GM18511 (cell line): ENCODE measurements around the gene PNKD.
"Not testable (repeated sequence)": the region's sequence is repeated elsewhere in the genome, so short reads cannot be mapped to it uniquely, and the experiment has no call there.

Experiments
- ATAC-seq: cut with Tn5 transposase; IDR thresholded peaks from one replicate; pipeline ENCODE4 v1.9.1; 2021; ENCODE audit warnings: mild to moderate bottlenecking, moderate library complexity; ENCODE audit not compliant: unreplicated experiment

The PNKD gene

GRCh38 chr2:218272531-218273212, 2.4 kb downstream of the PNKD start:
- ATAC-seq, result peak; percentile 28

- ATAC-seq, result not testable (repeated sequence)
These were observed 3.0 kb downstream of the PNKD start for GRCh38 chr2:218273214-218273907.

GRCh38 chr2:218273908-218274249, 3.6 kb downstream of the PNKD start:
- no peak for ATAC-seq

- ATAC-seq, result no peak
These were observed 4.3 kb downstream of the PNKD start for GRCh38 chr2:218274586-218274985.

- no peak for ATAC-seq
These were observed 5.2 kb downstream of the PNKD start for GRCh38 chr2:218275371-218276072.

- ATAC-seq, result no peak
These were observed 6.9 kb downstream of the PNKD start for GRCh38 chr2:218276986-218277755.

GRCh38 chr2:218277921-218278320, 7.6 kb downstream of the PNKD start:
- no peak for ATAC-seq

GRCh38 chr2:218278531-218279360, 8.4 kb downstream of the PNKD start:
- no peak for ATAC-seq

- ATAC-seq, result no peak
These were observed 10.0 kb downstream of the PNKD start for GRCh38 chr2:218280260-218280870.

- ATAC-seq, result no peak
These were observed 11.1 kb downstream of the PNKD start for GRCh38 chr2:218281449-218281848.

GRCh38 chr2:218282173-218282991, 12.1 kb downstream of the PNKD start:
- no peak for ATAC-seq

- peak; percentile 44 for ATAC-seq
These were observed 13.9 kb downstream of the PNKD start for GRCh38 chr2:218284106-218284811.

- ATAC-seq, result no peak
These were observed 15.3 kb downstream of the PNKD start for GRCh38 chr2:218285604-218286003.

- ATAC-seq, result peak; percentile 69
These were observed 16.5 kb downstream of the PNKD start for GRCh38 chr2:218286570-218287459.

GRCh38 chr2:218289639-218290315, 19.5 kb downstream of the PNKD start:
- no peak for ATAC-seq

GRCh38 chr2:218290316-218291261, 20.3 kb downstream of the PNKD start:
- peak; percentile 60 for ATAC-seq
